Loucy (cell line): ENCODE measurements around the gene ALPL.

Experiments used
- H2AFZ ChIP-seq: fragments of 200-600 bp; sonication (generic); 2 replicates; pipeline ENCODE4 v1.6.0; 2016; ENCODE audit warnings: antibody characterized with exemption, mild to moderate bottlenecking, low read length, moderate library complexity
- H3F3A ChIP-seq: fragments of 200-600 bp; 2 replicates; pipeline ENCODE4 v1.6.0; 2016; ENCODE audit warnings: antibody characterized with exemption, low read depth, mild to moderate bottlenecking
- H3K27me3 ChIP-seq: fragments of 200-600 bp; sonication (generic); 2 replicates; pipeline ENCODE4 v1.6.1; 2014; ENCODE audit warnings: low read length, mild to moderate bottlenecking; ENCODE audit not compliant: insufficient read depth, poor library complexity, severe bottlenecking
- H3K36me3 ChIP-seq: fragments of 200-600 bp; sonication (generic); 2 replicates; pipeline ENCODE4 v1.6.1; 2016; ENCODE audit warnings: low read length; ENCODE audit not compliant: insufficient read depth
- H3K4me1 ChIP-seq: fragments of 200-600 bp; sonication (generic); 2 replicates; pipeline ENCODE4 v1.5.1; 2014; ENCODE audit warnings: low read length, mild to moderate bottlenecking; ENCODE audit not compliant: insufficient read depth, poor library complexity, severe bottlenecking
- H3K4me2 ChIP-seq: fragments of 200-600 bp; sonication (generic); 2 replicates; pipeline ENCODE4 v1.6.0; 2014; ENCODE audit warnings: antibody characterized with exemption, low read length, low read depth, mild to moderate bottlenecking; ENCODE audit not compliant: poor library complexity, severe bottlenecking
- H3K4me3 ChIP-seq: fragments of 200-600 bp; sonication (generic); 2 replicates; pipeline ENCODE4 v1.5.1; 2014; ENCODE audit warnings: low read length, mild to moderate bottlenecking, mixed read lengths; ENCODE audit not compliant: poor library complexity, severe bottlenecking
- H3K79me2 ChIP-seq: fragments of 200-600 bp; sonication (generic); 2 replicates; pipeline ENCODE4 v1.6.1; 2014; ENCODE audit warnings: low read length; ENCODE audit not compliant: insufficient read depth
- H3K9ac ChIP-seq: fragments of 200-600 bp; sonication (generic); 2 replicates; pipeline ENCODE4 v1.6.0; 2014; ENCODE audit warnings: mild to moderate bottlenecking, low read depth, low read length, moderate library complexity; ENCODE audit not compliant: poor library complexity, severe bottlenecking
- H3K9me2 ChIP-seq: fragments of 200-600 bp; sonication (generic); replicated peaks from 2 replicates; pipeline ENCODE4 v1.6.1; 2016; ENCODE audit warnings: low read depth, low read length, mixed read lengths
- H3K9me3 ChIP-seq: fragments of 200-600 bp; sonication (generic); 2 replicates; pipeline ENCODE4 v1.6.1; 2014; ENCODE audit warnings: mild to moderate bottlenecking, antibody characterized with exemption, low read length, low read depth; ENCODE audit not compliant: insufficient read depth
- H4K20me1 ChIP-seq: fragments of 200-600 bp; sonication (generic); 2 replicates; pipeline ENCODE4 v1.6.0; 2014; ENCODE audit warnings: antibody characterized with exemption, low read length, mild to moderate bottlenecking; ENCODE audit not compliant: insufficient read depth, poor library complexity, severe bottlenecking
- EZH2phosphoT487 ChIP-seq: fragments of 200-600 bp; IDR thresholded peaks from 2 replicates; pipeline ENCODE4 v1.6.1; 2018; ENCODE audit warnings: antibody characterized with exemption, mild to moderate bottlenecking, moderate library complexity, borderline replicate concordance
- TF ChIP-seq, protein P1 (sequence below): fragments of 200-600 bp; sonication (generic); conservative IDR thresholded peaks from 2 replicates; pipeline ENCODE4 v1.5.1; 2014; ENCODE audit warnings: mild to moderate bottlenecking, antibody characterized with exemption, low read length

The ALPL gene

DNA sequence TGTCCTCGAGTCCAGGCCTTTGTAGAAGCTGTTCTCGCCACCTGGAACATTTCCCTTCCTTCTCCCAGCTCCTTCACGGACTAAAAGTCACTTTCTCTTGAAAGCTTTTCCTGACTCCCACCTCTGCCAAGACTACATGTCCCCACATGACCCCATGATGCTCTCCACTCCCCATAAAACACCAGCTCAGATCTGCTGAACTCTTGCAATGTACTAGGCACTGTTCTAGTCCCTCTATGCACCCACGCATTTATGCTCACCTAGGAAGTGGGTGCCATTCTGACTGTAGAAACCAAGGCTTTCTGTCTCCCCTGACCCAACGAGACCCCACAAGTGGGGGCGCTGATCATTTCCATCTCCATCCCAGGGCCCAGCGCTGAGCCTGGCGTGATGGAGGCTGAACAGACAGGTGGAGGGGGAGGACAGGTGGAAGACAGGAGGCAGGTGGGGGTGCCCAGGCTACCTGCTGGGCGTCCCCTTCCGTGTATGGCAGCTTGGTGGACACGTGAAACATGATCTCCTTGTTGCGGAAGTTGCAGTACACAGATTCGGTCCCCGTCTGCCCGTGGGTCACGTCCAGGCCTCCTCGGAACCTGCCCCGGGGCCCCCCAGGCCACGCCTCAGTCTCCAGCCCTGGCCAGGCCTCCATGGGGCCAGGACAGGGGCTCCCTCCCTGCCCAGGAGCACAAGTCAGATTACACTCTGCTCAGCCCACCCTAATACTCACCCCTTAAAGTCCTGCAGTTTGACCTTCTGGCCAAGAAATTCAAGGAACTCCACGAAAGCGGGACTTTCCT is 102.0 kb downstream of the ALPL start:
- H3K4me1 ChIP-seq, result no peaks in the 10 kb centered on the region
- no peak overlapping the region for H3K4me3 ChIP-seq
- no peaks in the 10 kb centered on the region for H3K9me3 ChIP-seq
- H3F3A ChIP-seq, result no peaks in the 10 kb centered on the region
- no peaks in the 10 kb centered on the region for H3K79me2 ChIP-seq
- H2AFZ ChIP-seq, result no peak overlapping the region
- H4K20me1 ChIP-seq, result no peaks in the 10 kb centered on the region
- no peaks in the 10 kb centered on the region for H3K27me3 ChIP-seq
- H3K4me2 ChIP-seq, result no peak overlapping the region
- no peaks in the 10 kb centered on the region for H3K36me3 ChIP-seq
- no peaks in the 10 kb centered on the region for H3K9me2 ChIP-seq
- no peak overlapping the region for H3K9ac ChIP-seq
- TF ChIP-seq, protein P1, sequence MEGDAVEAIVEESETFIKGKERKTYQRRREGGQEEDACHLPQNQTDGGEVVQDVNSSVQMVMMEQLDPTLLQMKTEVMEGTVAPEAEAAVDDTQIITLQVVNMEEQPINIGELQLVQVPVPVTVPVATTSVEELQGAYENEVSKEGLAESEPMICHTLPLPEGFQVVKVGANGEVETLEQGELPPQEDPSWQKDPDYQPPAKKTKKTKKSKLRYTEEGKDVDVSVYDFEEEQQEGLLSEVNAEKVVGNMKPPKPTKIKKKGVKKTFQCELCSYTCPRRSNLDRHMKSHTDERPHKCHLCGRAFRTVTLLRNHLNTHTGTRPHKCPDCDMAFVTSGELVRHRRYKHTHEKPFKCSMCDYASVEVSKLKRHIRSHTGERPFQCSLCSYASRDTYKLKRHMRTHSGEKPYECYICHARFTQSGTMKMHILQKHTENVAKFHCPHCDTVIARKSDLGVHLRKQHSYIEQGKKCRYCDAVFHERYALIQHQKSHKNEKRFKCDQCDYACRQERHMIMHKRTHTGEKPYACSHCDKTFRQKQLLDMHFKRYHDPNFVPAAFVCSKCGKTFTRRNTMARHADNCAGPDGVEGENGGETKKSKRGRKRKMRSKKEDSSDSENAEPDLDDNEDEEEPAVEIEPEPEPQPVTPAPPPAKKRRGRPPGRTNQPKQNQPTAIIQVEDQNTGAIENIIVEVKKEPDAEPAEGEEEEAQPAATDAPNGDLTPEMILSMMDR, result no peak
- TF ChIP-seq EZH2phosphoT487, result no peak

DNA sequence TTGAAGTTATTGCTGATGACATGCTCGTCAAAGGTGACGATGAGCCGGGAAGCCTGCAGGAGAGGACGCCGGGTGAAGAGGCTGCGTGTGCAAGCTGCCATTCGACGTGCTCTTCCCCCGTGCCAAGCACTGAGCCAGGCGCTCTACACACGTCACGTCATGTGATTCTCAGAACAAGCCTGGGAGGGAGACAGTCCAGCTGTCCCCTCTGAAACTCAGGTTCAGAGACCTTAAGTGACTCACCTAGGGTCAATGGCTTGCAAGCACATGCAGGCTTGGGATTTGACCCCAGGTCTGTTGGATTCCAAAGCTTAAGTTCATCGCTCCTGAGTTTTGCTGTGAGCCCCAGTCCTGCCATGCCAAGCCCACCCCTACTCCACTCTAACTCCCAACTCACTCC is 102.8 kb downstream of the ALPL start:
- H3K4me2 ChIP-seq, result no peak overlapping the region

DNA sequence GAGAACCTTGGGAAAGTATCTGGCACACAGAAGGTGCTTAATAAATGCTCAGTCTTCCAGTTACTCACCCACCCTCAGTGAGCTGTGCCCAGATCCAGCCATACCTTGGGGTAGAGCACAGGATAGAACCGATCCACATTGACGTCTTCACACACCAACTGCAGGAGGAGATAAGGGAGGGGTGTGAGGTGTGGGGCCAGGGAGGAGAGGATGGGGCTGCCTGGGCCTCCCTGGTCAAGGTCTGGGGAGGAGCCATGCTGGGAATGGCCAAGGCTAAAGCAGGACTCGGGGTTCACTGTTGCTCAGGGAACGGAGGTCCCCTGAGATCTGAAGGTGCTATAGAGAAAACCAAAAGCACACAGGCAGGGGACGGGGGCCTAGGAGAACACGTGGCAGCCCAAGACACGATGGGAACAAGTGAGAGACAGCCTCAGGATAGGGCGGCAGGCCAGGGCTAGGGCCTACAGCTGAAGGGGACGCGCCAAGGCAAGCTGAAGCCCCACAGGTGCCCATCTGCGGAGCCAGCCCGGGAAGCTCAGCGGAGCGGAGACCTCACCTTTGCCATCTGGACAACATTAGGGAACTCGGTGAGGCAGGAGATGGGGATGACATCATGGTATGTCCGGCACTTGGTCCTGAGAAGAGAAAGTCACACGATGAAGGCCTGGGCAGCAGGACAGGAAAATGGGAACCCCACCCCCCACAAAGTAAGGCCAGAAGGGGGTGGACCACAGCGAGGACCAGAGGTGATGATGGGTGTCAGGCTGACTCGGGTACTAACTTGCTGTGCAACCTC is 104.0 kb downstream of the ALPL start:
- Histone ChIP-seq H3K36me3 (no peaks in the 10 kb centered on the region), H3K79me2 (no peaks in the 10 kb centered on the region), H4K20me1 (no peaks in the 10 kb centered on the region), H3K9me2 (no peaks in the 10 kb centered on the region), H3K27me3 (no peaks in the 10 kb centered on the region), H3K4me3 (no peak overlapping the region), H3F3A (no peaks in the 10 kb centered on the region), H3K9ac (no peak overlapping the region), H3K4me1 (no peaks in the 10 kb centered on the region), H3K4me2 (no peak overlapping the region), H3K9me3 (no peaks in the 10 kb centered on the region), H2AFZ (no peak overlapping the region)
- TF ChIP-seq, protein P1, result no peak
- no peak for TF ChIP-seq EZH2phosphoT487

More for the DNA sequence above, 102.8 kb downstream of the ALPL start:
- H3K36me3 ChIP-seq, result no peaks in the 10 kb centered on the region
- no peaks in the 10 kb centered on the region for H3K9me2 ChIP-seq
- H3K9me3 ChIP-seq, result no peaks in the 10 kb centered on the region
- no peaks in the 10 kb centered on the region for H4K20me1 ChIP-seq
- TF ChIP-seq, protein P1, result no peak
- no peak for TF ChIP-seq EZH2phosphoT487
- H3K4me1 ChIP-seq, result no peaks in the 10 kb centered on the region
- no peak overlapping the region for H3K9ac ChIP-seq
- H3F3A ChIP-seq, result no peaks in the 10 kb centered on the region
- no peaks in the 10 kb centered on the region for H3K79me2 ChIP-seq
- H3K27me3 ChIP-seq, result no peaks in the 10 kb centered on the region
- H3K4me3 ChIP-seq, result no peak overlapping the region
- no peak overlapping the region for H2AFZ ChIP-seq
